OCI-M2 (cell line): ENCODE measurements around the gene FKBP8.

Source experiments
- DNase-seq: peaks from one replicate; lab custom pipeline; 2025; ENCODE audit not compliant: unreplicated experiment; lab: John Stamatoyannopoulos, UW

The FKBP8 gene

DNA sequence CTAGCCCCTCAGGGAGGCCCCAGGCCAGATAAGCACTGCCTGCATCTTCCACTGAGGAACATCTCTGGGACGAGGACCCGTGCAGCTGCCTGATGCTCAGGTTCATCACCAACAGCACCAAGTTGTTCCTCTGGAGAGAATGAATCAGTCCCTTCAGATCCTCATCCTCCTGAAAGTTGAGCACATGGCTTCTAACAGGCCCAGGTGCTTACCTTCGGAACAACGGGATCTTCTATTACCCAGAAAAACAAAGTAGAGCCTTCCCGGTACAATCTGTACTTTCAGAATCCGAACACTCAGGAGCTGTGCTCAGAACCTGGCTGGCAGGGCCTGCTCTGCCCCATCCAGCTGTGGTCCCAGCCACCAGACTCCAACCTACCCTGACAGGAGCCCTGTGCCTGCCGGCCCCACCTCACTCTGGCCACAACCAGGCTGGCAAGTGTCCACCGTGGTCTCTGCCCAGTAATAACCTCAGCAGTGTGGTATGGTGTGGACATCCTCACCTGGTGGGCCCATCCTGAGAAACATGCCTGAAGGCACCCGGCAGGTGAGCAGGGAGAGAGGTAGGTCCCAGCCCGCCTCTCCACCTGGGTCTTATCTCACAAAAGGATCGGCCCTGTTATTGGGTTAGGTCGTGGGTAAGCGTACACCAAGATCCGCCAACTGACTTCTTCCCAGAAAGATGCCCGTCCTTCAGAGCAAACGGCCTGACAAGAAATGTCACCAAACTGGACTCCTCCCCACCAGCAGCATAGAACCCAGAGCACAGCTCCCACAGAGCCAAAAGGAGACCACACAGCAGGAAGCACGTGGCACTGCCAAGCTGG is 55.6 kb downstream of the FKBP8 start:
- no peak for DNase-seq

DNA sequence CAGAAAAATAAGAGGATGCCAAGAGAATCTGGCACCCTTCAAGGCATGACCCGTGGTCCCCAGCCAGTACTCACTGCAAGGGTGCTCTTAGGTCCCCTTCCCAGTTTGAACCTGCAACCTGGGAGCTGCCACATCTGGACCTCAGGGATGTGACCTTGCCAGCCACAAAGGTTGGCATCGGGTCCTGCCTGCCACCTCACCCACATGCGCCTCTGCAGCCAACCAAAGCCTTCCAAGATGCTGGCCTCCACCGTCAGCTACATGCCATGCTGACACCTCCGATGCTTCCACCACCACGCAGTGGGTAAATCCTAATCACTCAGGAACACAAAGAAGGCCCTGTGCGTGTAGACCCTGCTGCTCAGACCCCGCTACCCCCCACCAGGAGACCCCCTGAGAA is 56.6 kb downstream of the FKBP8 start:
- DNase-seq: no peak

DNA sequence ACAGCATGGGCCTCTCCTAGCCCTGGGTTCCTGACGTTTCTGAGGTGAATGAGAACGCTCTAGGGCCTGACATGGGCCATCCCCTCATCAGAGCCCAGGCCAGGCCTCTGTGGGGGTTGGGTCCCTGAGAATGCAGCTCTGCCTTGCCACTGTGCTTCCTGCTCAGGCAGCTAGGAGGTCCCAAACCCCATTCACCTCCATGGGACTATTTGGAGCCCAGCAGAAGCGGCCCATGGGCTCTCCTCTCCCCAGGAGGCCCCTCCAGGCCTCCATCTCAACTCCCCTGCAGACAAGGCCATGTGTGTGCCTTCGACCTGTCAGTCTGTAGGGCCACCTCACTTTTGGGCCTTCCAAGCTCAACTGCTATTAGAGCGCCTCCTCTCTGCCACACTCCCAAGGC is 58.4 kb downstream of the FKBP8 start:
- no peak for DNase-seq

DNA sequence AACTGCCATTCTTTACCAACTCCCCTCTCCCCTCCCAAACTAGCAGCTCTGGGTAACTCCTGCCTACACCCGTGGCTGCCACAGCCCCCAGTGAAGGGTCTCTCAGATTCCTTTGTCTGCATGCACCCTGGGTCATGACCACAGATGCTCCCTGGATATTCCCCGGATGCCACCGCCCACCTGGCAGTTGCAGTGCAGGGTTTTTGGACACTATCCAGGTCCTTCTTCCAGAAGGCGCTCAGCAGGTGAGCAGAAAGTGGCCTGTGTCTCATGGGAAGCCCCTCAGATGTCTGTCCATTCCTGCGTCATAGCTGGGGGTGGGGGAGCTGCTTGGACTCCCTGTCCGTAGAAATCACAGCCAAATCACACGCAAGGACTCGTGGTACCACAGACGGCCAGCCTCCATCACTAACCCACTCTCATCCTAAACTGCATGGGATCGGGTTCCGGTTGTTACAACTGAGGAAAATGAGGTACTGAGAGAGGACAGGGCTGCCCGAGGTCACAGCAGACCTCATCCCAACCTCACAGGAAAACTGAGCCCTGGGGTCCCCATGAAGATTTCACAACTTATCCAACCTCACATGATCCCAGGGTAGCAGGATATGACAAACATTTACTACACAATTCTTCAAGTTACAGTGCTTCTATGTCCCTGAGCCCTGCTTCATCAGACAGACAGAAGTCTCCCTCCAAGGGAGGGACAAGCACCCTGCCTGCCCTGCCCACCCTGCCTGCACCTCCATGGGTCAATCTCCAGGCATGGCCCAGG is 60.1 kb downstream of the FKBP8 start:
- DNase-seq: no peak
